Neural cell (in vitro differentiated cells): ENCODE measurements around the gene CPA2.

Experiments used
- EP300 ChIP-seq: fragments of 450-650 bp; conservative IDR thresholded peaks from 2 replicates; pipeline ENCODE4 v1.6.1; 2014; ENCODE audit warnings: antibody characterized with exemption, mild to moderate bottlenecking, moderate library complexity; ENCODE audit not compliant: poor library complexity, severe bottlenecking
- EZH2 ChIP-seq: fragments of 200-600, 300-800 bp; shearing (Covaris generic), sonication (generic); IDR thresholded peaks from 2 replicates; pipeline ENCODE4 v1.6.1; 2014; ENCODE audit warnings: antibody characterized with exemption, low read length, borderline replicate concordance, mild to moderate bottlenecking; ENCODE audit not compliant: insufficient read depth, poor library complexity, severe bottlenecking
- POLR2AphosphoS5 ChIP-seq: IDR thresholded peaks from 2 replicates; pipeline ENCODE4 v1.6.1; 2012
- RAD21 ChIP-seq: fragments of 450-650 bp; conservative IDR thresholded peaks from 2 replicates; pipeline ENCODE4 v1.6.1; 2014; ENCODE audit warnings: antibody characterized with exemption, mild to moderate bottlenecking, moderate library complexity
- REST ChIP-seq: IDR thresholded peaks from 2 replicates; pipeline ENCODE4 v1.6.1; 2012; ENCODE audit warnings: borderline replicate concordance
- SMC3 ChIP-seq: fragments of 450-650 bp; conservative IDR thresholded peaks from 2 replicates; pipeline ENCODE4 v1.6.1; 2014; ENCODE audit warnings: antibody characterized with exemption, mild to moderate bottlenecking, moderate library complexity; ENCODE audit not compliant: poor library complexity
- TAF1 ChIP-seq: IDR thresholded peaks from 2 replicates; pipeline ENCODE4 v1.6.1; 2012; ENCODE audit warnings: low read depth
- TF ChIP-seq, protein P1 (sequence below): fragments of 450-650 bp; IDR thresholded peaks from 2 replicates; pipeline ENCODE4 v1.5.1; 2014; ENCODE audit warnings: antibody characterized with exemption, mild to moderate bottlenecking, moderate library complexity; ENCODE audit not compliant: poor library complexity, severe bottlenecking

- TF ChIP-seq, protein P1, sequence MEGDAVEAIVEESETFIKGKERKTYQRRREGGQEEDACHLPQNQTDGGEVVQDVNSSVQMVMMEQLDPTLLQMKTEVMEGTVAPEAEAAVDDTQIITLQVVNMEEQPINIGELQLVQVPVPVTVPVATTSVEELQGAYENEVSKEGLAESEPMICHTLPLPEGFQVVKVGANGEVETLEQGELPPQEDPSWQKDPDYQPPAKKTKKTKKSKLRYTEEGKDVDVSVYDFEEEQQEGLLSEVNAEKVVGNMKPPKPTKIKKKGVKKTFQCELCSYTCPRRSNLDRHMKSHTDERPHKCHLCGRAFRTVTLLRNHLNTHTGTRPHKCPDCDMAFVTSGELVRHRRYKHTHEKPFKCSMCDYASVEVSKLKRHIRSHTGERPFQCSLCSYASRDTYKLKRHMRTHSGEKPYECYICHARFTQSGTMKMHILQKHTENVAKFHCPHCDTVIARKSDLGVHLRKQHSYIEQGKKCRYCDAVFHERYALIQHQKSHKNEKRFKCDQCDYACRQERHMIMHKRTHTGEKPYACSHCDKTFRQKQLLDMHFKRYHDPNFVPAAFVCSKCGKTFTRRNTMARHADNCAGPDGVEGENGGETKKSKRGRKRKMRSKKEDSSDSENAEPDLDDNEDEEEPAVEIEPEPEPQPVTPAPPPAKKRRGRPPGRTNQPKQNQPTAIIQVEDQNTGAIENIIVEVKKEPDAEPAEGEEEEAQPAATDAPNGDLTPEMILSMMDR, result no peak
- no peak for TF ChIP-seq EP300
- TF ChIP-seq TAF1, result no peak
- no peak for TF ChIP-seq RAD21
- no peak for TF ChIP-seq REST
- no peak for TF ChIP-seq POLR2AphosphoS5
- TF ChIP-seq EZH2, result no peak
- TF ChIP-seq SMC3, result no peak
Observed at GRCh38 chr7:130303982-130304381, 37.3 kb downstream of the CPA2 start.
